ENCODE measurements around the gene SSBP1.

- TF ChIP-seq POLR2AphosphoS5 (IDR thresholded peaks at IDR 0.05; ENCODE audit: insufficient read depth, low read depth, low read length) (no peak), POLR2A (IDR thresholded peaks at IDR 0.05; ENCODE audit: low read depth, low read length) (no peak), CTCF (IDR thresholded peaks at IDR 0.05; ENCODE audit: extremely low read depth in 1 of 2, insufficient read depth in 1 of 2, low read depth in 1 of 2, low read length in 2 of 2) (no peak), EZH2 (IDR thresholded peaks at IDR 0.05; ENCODE audit: borderline replicate concordance, low read depth, low read length, severe bottlenecking) (no peak), MAX (IDR thresholded peaks at IDR 0.05; ENCODE audit: insufficient read depth, insufficient read length) (no peak), GATA2 (IDR thresholded peaks at IDR 0.05; ENCODE audit: insufficient read depth, insufficient read length, low read depth, low read length) (no peak), JUN (IDR thresholded peaks at IDR 0.05; ENCODE audit: borderline replicate concordance, insufficient read depth, insufficient read length, low read depth) (no peak)
Observed at GRCh38 chr7:141752634-141753033, 14.5 kb downstream of the SSBP1 start.

All from endothelial cell of umbilical vein (primary cell).